NCI-H2227 (cell line): ENCODE data around the gene PARD3B.

Experiments used
- DNase-seq: peaks from one replicate; lab custom pipeline; 2025; ENCODE audit not compliant: unreplicated experiment; lab: John Stamatoyannopoulos, UW

PARD3B gene

GRCh38 chr2:205531489-205532148 lies 986.3 kb downstream of the PARD3B start:
- DNase-seq: no peak

- DNase-seq: no peak
Observed at GRCh38 chr2:205535001-205535400, 989.7 kb downstream of the PARD3B start.

- DNase-seq: no peak
Observed at GRCh38 chr2:205539603-205540002, 994.3 kb downstream of the PARD3B start.

GRCh38 chr2:205540036-205540435 lies 994.8 kb downstream of the PARD3B start:
- no peak for DNase-seq

GRCh38 chr2:205543262-205543843 lies 998.1 kb downstream of the PARD3B start:
- no peak for DNase-seq

GRCh38 chr2:205543937-205544702 lies 998.8 kb downstream of the PARD3B start:
- peak; percentile 32 for DNase-seq

GRCh38 chr2:205545971-205546816 lies 1000.9 kb downstream of the PARD3B start:
- DNase-seq: no peak

- no peak for DNase-seq
Observed at GRCh38 chr2:205555566-205556230, 1010.4 kb downstream of the PARD3B start.

- no peak for DNase-seq
Observed at GRCh38 chr2:205556357-205556756, 1011.1 kb downstream of the PARD3B start.

- no peak for DNase-seq
Observed at GRCh38 chr2:205556841-205557539, 1011.7 kb downstream of the PARD3B start.

- no peak for DNase-seq
Observed at GRCh38 chr2:205557873-205558272, 1012.6 kb downstream of the PARD3B start.

- no peak for DNase-seq
Observed at GRCh38 chr2:205561441-205561840, 1016.2 kb downstream of the PARD3B start.

GRCh38 chr2:205563646-205564045 lies 1018.4 kb downstream of the PARD3B start:
- DNase-seq: peak; percentile 15

- no peak for DNase-seq
Observed at GRCh38 chr2:205564346-205565141, 1019.3 kb downstream of the PARD3B start.

GRCh38 chr2:205565142-205565522 lies 1019.9 kb downstream of the PARD3B start:
- DNase-seq: no peak

- DNase-seq: no peak
Observed at GRCh38 chr2:205566606-205567168, 1021.4 kb downstream of the PARD3B start.

- DNase-seq: no peak
Observed at GRCh38 chr2:205568620-205569019, 1023.3 kb downstream of the PARD3B start.

- no peak for DNase-seq
Observed at GRCh38 chr2:205570648-205571047, 1025.4 kb downstream of the PARD3B start.

- DNase-seq: no peak
Observed at GRCh38 chr2:205571360-205571959, 1026.2 kb downstream of the PARD3B start.
